ENCODE data around the gene PROCA1.
"Not testable (repeated sequence)": the region's sequence is repeated elsewhere in the genome, so short reads cannot be mapped to it uniquely, and the experiment has no call there.

PROCA1 gene

DNA sequence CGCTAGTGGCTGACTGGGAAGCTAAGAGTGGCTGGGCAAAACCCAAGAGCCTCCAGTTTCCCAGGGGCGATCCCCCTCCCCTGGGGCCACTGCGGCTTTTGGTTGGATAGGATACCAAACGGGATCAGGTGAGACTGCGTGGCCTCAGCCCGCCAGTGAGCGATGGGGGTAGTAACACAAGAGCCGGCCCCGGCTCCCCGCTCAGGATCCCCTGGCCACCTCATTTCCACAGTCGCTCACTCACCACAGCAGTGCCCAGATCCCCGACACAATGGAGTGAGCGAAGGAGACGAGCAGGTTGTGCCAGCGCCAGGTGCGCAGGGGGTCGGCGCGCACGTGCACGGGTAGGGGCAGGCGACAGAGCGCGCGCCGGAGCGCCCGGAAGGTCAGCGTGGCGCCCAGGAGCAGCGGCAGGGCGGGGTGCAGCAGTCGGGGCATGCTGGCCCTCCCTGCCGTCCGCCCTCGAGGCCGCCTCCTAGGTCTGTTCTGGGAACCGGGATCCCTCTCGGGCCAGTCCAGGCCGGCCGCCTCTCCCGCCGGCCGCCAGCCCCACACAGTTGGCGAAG is 14.1 kb upstream of the PROCA1 start:
- no peak for DNase-seq (ENCODE audit: low read depth)

DNA sequence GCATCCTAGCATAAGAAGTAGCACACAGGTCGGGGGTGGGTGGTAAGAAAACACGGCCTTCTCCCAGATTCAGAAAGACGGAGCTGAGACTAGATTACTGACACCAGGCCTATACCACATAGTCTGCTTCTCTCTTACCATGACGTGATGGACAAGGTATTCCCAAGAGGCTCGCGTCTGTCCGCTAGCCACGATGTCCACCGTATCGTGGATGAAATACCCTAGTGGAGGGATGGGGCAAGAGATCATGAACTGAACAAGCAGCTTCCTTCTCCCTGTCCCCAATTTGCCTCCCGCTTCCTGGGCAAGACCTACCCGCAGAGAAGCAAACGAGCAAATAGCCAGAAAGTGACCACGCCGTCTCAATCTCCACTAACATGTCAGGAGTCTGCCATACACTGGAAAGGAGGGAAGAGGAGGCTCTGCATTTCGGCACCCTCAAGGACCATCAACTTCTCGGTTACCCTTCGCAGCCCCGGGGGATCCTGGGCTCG is 13.5 kb upstream of the PROCA1 start:
- DNase-seq (ENCODE audit: low read depth), result no peak

DNA sequence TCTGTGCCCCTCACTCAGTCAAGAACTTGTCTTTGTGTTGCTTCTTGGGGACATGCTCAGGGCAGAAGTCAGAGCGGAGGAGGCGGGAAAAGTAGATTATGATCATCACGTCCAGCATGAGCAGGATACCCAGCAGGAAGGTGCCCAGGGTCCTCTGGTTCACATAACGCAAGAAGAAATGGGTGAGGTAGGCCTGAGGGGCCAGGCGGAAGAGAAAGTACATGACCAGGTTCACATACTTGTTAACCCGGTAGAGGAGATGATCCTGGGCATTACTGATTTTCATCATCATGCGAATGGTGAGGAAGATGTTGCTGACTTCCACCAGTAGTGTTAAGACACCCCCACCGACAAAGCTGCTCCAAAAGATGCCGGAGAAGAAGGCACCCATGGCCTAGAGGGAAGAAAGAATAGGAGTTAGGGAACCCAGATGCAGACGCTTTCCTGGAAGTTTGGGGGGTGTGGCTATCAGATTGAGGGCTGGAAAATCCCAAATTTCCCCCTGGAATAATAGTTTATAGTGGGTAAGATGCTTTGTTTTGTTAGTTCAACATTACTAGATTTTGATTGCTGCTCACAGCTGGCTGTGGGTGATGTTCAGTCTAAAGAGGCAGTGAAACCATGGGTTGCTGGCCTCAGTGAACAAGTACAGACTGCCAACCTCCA is 12.9 kb upstream of the PROCA1 start:
- no peak for DNase-seq (ENCODE audit: low read depth)

DNA sequence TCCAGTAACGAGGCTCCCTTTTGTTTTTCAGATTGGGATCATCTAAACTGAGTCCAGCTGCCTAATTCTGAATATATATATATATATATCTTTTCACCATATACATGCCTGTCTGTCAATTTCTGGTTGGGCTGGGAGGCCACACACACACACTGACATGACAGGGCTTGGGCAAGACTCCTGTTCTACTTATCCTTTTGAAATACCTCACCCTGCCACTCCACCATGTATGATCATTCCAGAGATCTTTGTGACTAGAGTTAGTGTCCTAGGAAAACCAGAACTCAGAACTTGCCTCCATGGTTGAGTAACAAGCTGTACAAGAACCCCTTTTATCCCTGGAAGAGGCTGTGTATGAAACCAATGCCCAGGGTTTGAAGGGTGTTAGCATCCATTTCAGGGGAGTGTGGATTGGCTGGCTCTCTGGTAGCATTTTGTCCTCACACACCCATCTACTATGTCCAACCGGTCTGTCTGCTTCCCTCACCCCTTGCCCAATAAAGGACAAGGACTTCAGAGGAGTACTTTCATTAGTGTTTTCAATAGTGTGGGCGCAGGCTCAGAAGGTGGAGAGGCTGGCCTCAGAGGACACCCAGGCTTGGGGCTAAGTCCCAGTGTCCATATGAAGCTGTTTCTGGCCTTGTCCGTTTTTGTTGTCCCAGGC is 12.3 kb upstream of the PROCA1 start:
- DNase-seq (ENCODE audit: low read depth), result not testable (repeated sequence)

DNA sequence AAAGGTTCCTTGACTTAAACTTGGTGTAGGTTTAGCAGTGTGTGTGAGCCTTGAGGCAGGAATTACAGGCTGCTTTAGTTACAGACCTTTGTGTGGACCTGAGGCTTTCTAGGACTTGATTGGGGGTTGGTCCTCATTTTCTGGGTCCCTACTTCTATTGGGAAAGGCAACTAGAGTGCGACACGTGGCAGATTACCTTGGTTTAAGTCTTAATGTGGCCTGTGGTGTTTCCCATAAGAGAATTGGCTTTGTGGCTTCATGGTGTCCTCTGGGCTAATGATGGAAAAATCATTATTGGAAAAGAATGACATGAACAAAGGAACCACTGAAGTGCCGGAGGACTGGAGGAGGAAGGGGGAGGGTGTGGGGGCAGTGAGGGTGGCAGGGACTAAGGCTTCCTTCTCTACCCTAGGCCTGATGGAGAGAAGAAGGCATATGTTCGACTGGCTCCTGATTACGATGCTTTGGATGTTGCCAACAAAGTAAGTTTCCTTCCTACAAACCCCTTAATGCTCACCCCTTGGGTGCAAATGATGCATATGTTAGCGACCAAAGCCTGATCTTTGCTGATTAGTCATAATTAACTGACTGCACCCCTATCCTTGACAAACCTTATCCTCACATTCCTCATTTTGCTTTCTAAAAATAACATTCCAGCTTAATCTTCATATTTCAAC is 11.6 kb upstream of the PROCA1 start:
- no peak for DNase-seq (ENCODE audit: low read depth)

DNA sequence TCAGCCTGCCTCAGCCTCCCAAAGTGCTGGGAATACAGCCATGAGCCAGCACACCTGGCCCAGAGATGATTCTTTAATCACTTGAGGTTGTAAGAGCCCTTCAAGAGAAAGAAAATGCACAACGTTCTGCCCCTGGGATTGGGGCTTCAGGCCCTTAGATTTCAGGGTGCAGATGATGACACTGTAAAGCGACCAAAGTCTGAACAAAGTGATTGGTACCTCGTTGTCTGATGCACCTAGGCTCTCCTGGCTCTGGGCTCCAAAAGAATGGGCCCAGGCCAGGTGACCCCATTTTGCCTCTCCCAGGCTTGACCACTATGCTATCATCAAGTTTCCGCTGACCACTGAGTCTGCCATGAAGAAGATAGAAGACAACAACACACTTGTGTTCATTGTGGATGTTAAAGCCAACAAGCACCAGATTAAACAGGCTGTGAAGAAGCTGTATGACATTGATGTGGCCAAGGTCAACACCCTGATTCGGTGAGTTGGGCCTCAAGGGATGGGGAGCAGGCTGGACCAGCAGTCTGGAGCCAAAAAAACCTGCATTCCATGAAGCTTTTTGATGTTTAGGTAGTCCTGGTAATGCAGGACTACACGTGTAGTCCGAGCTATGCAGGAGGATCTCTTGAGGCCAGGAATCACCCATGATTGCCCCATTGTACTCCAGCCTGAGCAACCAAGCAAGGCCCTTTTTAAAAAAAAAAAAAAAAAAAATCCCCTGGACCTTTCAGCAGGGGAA is 10.9 kb upstream of the PROCA1 start:
- DNase-seq (ENCODE audit: low read depth), result no peak

DNA sequence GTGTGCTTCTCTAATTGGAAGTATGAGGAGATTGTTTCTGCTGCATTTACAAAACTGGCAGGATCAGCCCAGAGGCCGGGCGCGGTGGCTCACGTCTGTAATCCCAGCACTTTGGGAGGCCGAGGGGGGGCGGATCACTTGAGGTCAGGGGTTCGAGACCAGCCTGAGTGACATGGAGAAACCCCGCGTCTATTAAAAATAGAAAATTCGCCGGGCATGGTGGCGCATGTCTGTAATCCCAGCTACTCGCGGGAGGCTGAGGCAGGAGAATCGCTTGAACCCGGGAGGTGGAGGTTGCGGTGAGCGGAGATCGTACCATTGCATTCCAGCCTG is 9.3 kb upstream of the PROCA1 start:
- not testable (repeated sequence) for DNase-seq (ENCODE audit: low read depth)

DNA sequence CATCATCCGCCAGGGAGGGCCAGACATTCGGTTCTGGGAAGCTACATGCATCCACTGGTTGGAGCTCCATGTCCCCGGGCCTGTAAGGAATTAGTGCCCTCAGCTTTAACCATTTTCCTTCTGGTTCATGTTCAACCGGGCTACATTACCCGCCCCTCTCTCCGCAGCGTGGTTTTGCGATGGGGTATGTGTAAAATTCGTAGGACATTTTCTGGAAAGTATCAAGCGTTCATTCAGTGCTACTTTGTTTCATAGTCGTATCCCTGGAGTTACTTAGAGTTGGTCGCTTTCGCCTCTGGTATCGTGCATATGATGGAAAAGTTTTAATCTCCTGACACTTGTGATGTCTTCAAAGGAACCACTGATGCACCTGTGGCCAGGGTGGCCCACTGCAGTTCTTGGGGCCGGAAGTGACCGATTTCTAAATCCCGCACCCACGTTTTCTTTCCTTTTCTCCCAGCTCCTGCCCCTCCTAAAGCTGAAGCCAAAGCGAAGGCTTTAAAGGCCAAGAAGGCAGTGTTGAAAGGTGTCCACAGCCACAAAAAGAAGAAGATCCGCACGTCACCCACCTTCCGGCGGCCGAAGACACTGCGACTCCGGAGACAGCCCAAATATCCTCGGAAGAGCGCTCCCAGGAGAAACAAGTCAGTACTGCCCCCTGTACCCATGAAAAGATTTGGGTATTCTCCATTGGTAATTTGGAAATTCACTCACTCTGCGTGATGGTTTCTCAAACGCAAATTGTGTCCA is 8.7 kb upstream of the PROCA1 start:
- DNase-seq (ENCODE audit: low read depth), result no peak

DNA sequence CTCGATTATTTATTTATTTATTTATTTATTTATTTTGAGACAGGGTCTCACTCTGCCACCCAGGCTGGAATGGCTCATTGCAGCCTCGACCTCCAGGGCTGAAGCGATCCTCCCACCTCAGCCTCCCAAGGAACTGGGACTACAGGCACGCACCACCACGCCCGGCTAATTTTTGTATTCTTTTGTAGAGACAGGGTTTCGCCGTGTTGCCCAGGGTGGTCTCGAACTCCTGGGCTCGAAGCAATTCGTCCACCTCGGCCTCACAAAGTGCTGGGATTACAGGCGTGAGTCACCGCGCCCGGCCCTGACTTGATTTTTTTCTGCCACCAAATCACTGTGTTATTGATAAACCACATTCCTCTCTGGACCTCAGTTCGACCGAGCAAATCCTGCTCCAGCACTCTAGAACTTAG is 7.3 kb upstream of the PROCA1 start:
- no peak for DNase-seq (ENCODE audit: low read depth)

DNA sequence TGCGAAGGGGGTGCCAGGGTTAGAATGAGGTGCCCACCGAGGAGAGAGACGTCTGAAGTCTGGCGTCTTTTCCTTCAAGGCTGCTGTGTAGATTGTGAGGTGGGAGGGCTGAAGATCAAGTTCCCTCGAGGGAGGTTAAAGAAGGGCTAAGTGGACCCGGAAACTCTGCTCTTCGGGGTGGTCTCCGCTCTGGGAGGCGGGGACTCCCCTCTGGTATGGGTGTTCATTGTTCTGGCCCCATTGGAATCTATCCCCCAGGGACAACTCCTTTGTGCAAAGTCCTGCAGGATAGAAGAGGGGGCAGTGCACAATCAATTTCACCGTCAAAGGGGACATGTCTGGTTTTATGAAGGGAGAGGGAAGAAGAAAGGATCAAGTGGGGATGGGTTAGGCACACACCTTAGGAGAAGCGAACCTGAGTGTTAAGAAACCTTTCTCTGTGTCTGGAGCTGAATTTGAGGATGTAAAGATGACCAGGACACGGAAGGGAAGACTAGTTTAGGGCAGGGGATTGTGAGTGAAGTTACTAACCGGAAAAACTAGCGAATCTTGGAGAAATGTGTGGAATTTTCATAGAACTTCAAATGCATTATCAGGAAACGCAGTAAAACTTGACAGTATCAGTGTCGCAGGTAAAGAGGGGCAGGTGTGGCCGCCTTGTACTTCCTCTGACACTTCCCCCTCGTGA is 6.8 kb upstream of the PROCA1 start:
- DNase-seq (ENCODE audit: low read depth), result no peak

DNA sequence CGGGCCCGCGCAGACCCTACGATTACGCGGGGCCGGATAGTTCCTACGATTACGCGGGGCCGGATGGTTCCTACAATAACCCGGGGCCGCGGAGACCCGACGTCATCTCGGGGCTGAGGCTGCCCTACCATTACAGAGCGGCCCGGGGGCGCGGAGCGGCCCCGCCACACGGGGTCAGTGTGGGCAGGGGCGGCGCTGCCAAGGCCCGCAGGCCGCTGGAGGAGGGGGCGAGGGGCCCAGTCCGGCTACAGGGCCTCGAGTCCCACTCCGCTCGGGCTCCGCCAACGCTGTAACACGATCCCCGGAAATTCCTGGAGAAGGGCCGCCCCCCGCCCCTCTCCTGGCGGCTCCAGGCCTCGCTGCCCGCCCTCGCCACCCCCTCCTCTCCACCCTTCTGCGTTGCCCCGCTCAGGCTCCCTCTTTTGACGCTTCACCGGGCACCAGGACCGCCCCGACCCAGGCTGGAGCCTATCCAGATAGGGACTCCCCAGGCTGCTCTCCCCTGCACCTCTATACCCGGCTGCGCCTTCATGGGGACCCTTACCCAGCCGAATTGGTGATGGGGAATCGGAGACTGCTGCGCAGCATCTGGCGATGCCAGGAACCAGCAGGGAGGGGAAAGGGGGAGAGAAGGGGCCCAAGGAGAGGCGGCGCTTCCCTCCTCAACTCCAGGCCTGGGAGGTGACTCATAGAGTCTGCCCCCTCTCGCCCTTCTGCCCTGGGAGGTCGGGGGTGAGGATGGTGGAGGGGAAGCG is 6.1 kb upstream of the PROCA1 start, which contains the start of gene RAB34:
RAB34 (minus strand) TSS at position 291 of the 755 bp plus-strand sequence. CDS start 602 bp downstream, outside the sequence.
- DNase-seq (ENCODE audit: low read depth), result no peak

DNA sequence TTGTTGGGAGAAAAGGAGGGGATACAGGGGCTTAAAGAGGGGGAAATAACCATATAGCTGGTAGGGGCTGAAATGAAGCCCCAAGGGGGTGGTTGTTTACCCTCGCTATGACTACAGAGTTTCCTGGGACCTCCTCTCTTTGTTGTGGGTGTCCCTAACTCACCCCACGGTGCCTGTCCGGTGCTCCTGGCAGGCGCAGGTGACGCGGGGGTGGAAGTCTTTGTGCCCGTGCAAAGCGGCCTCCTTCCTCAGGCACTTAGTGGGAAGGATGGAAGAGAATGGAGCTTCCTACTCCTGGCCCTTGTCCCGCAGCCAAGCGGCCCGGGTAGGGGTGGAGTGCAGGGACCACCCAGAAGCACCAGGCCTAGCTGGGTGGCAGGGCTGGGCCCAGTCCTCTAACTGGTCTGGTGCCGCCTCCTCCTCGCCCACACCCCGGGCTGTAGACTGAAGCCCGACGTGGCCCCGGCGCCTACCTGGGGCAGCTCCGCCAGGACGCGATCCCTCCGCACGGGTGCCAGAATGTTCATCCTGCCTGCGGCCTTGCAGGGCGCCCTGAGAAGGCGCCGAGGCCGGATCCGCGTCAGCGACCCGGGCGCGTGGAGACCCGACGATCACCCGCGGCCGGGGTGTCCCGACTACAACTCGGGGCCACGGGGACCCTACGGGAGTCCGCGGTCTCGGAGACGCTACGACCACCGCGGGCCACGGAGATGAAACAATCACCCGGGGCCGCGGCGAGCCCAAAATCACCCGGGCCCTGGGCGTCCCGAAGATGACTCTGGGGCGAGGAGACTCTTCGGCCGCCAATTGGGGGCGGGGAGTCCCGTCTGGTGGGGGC is 5.3 kb upstream of the PROCA1 start:
- DNase-seq (ENCODE audit: low read depth), result no peak

DNA sequence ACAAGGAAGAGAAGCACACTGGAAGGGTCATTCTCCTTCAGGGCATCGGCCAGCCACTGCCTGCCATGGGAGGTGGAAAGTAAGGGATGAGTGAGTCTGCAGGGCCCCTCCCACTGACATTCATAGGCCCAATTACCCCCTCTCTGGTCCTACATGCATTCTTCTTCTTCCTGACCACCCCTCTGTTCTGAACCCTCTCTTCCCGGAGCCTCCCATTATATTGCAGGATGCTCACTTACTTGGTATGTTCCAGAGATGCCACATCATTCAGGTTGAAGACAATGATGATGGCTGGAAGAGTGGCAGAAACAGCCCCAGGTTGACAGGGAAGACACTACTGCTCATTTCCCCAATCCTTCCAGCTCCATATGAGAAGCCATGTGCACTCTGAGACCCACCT is 3.5 kb upstream of the PROCA1 start:
- DNase-seq (ENCODE audit: low read depth), result no peak

DNA sequence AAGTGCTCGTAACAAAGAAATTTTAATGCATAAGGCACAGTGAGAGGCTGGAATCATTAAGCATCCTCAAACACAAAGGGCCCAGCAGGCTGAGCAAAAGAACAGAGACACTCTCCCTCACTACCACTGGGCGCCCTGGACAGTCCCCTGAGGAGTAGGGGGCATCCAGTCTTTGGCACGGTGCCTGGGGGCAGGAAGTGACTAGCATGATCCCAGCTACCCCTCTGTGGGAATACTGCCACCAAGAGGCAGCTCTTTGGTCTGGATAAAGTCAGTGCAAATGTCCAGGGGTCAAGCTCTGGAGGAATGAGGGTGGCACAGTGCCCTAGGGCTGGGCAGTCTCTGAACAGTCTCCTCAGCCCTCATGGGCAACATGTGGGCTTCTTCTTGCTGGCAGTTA is 2.6 kb upstream of the PROCA1 start:
- no peak for DNase-seq (ENCODE audit: low read depth)

DNA sequence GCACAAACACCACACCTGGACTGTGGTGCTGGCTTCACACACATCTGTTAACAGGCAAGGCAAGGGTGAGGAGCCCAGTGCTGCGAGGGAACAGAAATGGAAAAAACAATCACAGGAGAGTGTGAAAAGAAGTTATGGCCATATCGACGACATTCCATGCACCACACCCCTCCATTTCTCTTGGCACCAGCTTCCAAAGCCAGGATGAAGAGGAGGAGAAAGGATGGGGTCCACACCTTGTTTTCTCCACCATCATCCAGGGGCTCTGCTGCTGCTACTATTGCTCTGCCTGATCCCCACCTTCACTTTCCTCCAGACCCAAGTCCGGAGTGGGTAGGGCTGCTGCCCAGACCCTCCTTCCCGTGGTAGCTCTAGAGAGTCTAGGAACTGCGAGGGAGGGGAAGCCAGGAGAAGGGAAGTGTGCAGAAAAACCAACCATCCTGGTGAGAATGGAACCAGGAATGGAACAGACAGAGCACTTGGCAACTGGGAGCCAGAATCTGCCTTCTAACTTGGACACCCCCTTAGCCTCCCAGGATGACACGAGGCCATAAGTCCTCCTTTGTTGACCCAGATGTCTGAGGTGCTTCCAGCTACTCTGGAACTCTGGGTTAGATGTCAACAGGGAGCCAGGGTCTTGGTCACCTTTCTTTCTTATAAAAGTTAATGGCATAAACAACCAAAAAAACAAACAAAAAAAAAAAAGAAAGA is 1.2 kb upstream of the PROCA1 start:
- DNase-seq (ENCODE audit: low read depth), result no peak

DNA sequence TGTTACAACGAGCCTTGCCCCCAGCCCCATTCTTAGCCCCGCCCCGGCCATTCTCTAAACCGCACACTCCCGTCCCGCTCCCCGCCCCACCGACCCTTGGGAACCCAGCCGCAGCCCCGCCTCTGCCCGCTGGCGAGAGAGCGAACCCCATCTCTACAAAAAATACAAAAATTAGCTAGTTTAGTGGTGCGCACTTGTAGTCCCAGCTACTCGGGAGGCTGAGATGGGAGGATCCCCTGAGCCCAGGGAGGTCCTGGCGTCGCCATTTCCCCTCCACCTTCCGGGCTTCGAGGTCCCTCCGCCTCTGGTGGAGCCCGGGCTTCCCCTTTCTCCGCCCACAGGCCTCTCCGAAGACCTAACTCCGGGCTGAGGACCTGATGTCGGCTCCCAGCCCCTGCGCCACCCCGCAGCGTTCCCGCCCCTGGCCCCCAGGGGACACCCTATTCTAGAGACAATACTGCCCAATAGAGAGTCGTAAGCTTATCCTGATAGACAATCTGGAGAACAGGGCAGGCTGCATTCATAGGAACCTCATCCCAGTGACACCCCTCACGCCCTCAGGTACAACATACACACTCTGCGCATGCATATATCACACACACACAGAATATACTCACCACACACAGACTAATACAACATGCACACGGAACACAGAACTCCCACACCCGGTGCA is 480 bp upstream of the PROCA1 start:
- no peak for DNase-seq (ENCODE audit: low read depth)

DNA sequence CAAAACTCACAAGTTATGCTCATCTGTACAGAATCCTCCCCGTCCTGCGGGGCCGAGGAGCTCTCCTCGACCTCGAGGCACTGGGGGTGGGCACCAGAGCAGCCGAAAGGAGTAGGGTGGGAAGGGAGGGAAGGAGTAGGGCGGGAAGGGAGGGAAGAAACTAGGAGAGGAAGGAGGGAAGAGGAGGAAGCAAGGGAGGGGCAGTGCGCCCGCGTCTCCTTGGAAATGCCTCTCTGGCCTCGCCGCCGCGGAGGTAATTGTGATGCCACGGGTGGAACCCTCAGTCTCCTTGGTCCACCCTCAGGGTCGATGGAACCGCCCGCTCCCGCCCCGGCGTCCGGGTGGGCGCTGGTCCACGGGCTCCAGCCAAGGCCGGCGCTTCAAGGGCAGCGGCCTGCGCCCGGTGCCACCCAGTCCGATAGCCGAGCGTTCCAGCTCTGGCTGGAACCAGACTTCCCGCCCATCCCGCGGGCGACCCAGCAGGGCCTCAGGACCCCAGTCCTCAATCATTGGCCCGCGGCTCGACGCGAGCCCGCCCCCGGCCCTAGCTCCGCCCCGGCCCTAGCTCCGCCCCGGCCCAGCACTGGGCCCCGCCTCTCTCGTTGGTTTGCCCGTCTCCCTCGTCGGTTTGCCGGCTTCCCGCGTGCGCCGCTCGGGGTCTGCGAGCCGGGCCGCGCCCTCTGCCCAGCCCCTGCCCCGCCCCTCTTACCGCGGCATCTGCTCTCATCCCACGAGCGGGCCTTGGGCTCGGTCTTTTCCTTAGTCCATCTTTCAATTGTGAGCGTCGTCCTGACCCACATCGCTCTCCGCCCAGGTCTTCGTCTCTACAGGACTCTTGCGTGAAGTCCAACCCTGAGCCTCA is 596 bp downstream of the PROCA1 start:
- DNase-seq (ENCODE audit: low read depth), result peak; percentile 78
